BLaER1 treated with 17β-estradiol and CSF1 and Interleukin-3, amounts not matched to agents 10 nM and 100 nM (cell line): ENCODE results near the gene PYCR2.
"Not testable (repeated sequence)": the region's sequence is repeated elsewhere in the genome, so short reads cannot be mapped to it uniquely, and the experiment has no call there.

Source experiments
- H3K27ac ChIP-seq, 11 experiments: shearing (Covaris generic); formaldehyde crosslinking; 2 replicates each; pipeline ENCODE4 v1.8.1; 2022
- H3K27me3 ChIP-seq, 11 experiments: shearing (Covaris generic); formaldehyde crosslinking; 2 replicates each; pipeline ENCODE4 v1.8.1; 2022
- H3K36me3 ChIP-seq, 11 experiments: shearing (Covaris generic); formaldehyde crosslinking; 2 replicates each; pipeline ENCODE4 v1.8.1; 2022
- H3K4me1 ChIP-seq, 10 experiments: shearing (Covaris generic); formaldehyde crosslinking; 2 replicates each; pipeline ENCODE4 v1.8.1; 2022
- H3K4me2 ChIP-seq, 11 experiments: shearing (Covaris generic); formaldehyde crosslinking; 2 replicates each; pipeline ENCODE4 v1.8.1; 2022
- H3K4me3 ChIP-seq, 10 experiments: shearing (Covaris generic); formaldehyde crosslinking; 2 replicates each; pipeline ENCODE4 v1.8.1; 2022
- H3K9ac ChIP-seq, 11 experiments: shearing (Covaris generic); formaldehyde crosslinking; 2 replicates each; pipeline ENCODE4 v1.8.1; 2022
- H3K9me3 ChIP-seq, 11 experiments: shearing (Covaris generic); formaldehyde crosslinking; replicated peaks in 1 of 11; 2 replicates each; pipeline ENCODE4 v1.8.1; 2022
- H4K20me1 ChIP-seq, 11 experiments: shearing (Covaris generic); formaldehyde crosslinking; 2 replicates each; pipeline ENCODE4 v1.8.1; 2022
- Cebpa-rat ChIP-seq, 11 experiments: shearing (Covaris generic); IDR thresholded peaks; 2 replicates each; pipeline ENCODE4 v1.8.1; 2022

Gene PYCR2

DNA sequence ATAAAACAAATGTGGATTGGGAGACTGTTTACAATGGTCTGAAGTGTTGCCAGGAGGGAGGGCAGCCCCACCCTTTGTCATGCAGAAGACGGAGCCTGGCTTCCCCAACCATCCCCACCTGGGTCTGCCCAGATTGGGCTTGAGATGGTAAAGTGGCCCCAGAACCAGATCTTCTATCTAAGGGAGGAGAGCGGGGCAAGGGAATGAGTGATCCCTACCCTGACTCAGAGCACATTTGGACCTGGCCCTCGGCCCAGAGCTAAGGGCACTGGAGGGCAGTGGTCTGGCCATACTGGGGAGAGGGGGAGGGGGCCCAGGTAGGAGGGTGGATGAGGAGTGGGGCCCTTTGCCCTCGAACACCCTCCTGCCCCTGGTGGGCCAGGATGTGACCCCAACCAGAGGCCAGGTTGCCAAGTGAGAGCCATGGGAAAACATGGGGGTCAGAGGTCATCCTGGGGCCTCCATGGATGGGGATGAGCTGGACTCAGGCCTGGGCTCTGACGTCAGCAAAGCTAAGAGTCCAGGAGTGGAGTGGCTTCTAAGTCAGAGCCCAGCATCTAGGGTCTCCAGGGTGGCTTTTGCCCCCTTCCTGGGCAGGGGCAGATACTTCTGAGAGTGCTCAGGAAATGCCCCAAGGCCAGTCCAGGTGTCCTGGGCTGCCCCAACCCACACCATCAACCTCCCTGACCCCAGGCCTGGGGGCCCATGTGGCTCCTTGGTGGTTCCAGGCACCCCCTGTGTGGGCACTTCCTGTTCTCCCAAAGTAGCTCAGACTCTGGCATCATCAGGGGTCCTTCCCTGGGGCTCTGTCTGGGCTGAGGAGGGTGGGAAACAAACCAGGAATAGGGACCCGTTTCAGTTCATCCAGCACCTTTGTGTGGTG is 33.5 kb downstream of the PYCR2 start:
- H3K4me1 ChIP-seq, result peaks cover 0 to 17% (median 10%) of the 10 kb centered on the region in 10 experiments; a peak in 13 of 20 replicates
- H3K36me3 ChIP-seq, result no peaks in the 10 kb centered on the region
- no peak for TF ChIP-seq Cebpa-rat (IDR thresholded peaks at IDR 0.05)
- H3K4me2 ChIP-seq, result peak overlapping the region in 2 of 11 experiments; percentile 2 to 21; a peak in 1 of 22 replicates
- H4K20me1 ChIP-seq, result no peaks in the 10 kb centered on the region
- no peaks in the 10 kb centered on the region for H3K9me3 ChIP-seq
- no peak overlapping the region for H3K27ac ChIP-seq
- H3K27me3 ChIP-seq, result peaks cover 0 to 11% (median 8%) of the 10 kb centered on the region in 11 experiments; a peak in 10 of 22 replicates
- no peak overlapping the region for H3K9ac ChIP-seq
- H3K4me3 ChIP-seq, result no peak overlapping the region

DNA sequence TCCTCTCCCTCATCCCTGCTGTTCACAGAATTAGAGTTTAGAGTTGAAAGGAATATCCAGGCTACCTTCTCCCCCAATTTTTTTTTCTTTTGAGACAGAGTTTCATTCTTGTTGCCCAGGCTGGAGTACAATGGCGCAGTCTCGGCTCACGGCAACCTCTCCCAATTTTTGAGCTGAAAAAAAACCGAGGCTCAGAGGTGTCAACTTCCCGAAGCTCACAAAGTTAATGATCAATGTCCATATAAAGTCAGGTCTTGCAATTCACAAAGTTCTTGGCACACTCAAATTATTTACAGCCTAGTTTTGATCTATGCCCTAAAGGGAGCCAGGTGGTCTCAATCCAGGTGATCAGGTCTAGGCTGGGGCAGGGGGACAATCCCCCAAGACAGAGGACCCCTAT is 34.3 kb downstream of the PYCR2 start:
- Histone ChIP-seq H3K4me1 (peaks cover 0 to 17% (median 10%) of the 10 kb centered on the region in 10 experiments; a peak in 13 of 20 replicates), H3K4me2 (no peak overlapping the region)
- no peak for TF ChIP-seq Cebpa-rat (IDR thresholded peaks at IDR 0.05)

DNA sequence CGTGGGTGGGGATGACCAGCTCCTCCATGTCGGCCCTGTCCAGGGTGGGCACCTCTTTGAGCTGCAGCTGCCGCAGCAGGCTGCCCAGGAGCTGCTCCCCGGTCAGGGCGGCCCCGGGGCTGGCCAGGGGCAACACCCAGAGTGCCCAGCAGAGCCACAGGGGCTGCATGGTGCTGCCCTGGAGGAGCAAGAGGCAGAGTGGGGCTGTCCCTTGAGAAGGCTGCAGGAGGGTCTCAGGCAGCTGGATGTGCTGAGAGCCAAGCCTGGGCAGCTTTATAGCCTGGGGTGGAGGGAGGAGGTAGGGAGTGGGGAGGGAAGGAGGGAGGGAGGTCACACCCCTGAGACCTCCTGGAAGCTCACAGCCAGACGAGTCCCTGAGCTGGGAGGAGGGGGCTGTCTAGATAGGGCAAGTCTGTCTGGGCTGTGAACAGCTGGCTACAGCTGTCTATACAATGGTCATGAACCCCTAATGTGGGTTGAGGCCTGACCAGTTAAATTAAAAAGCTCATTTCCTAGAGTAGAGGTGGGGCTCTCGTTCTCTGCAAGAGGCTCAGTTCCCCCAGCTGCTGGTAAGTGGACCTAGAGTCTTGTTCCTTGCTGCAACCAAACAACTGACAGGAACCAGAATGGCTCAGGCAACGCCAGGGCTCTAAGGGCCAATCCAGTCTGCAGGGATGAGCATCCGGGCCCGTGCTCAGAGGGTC is 35.0 kb downstream of the PYCR2 start, which contains the start of gene LEFTY1:
LEFTY1 (minus strand) TSS at position 249 of the 704 bp plus-strand sequence; CDS start at position 169, 80 bp downstream.
- Histone ChIP-seq H3K9ac (0 out of 22 replicates have a peak within 1 kb of the TSS, but pooled peaks of 1 of the 11 experiments have one; percentile 15), H3K36me3 (no peaks in the 10 kb centered on the region), H3K4me3 (no peak within 1 kb of the TSS), H3K4me2 (peak within 1 kb of the TSS in 6 of 11 experiments; percentile 13 to 44 (median 36); a peak in 9 of 22 replicates), H3K27me3 (peaks cover under 1 to 21% (median 12%) of the 10 kb centered on the region in 11 experiments; a peak in 18 of 22 replicates), H3K27ac (no peak within 1 kb of the TSS), H4K20me1 (no peaks in the 10 kb centered on the region), H3K4me1 (peaks cover 0 to 17% (median 10%) of the 10 kb centered on the region in 10 experiments; a peak in 13 of 20 replicates), H3K9me3 (no peaks in the 10 kb centered on the region)
- no peak for TF ChIP-seq Cebpa-rat (IDR thresholded peaks at IDR 0.05)

More for the DNA sequence above, 34.3 kb downstream of the PYCR2 start:
- Histone ChIP-seq H4K20me1 (no peaks in the 10 kb centered on the region), H3K9ac (no peak overlapping the region), H3K27ac (no peak overlapping the region), H3K36me3 (no peaks in the 10 kb centered on the region), H3K27me3 (peaks cover 0 to 16% (median 8%) of the 10 kb centered on the region in 11 experiments; a peak in 10 of 22 replicates), H3K9me3 (no peaks in the 10 kb centered on the region), H3K4me3 (no peak overlapping the region)

DNA sequence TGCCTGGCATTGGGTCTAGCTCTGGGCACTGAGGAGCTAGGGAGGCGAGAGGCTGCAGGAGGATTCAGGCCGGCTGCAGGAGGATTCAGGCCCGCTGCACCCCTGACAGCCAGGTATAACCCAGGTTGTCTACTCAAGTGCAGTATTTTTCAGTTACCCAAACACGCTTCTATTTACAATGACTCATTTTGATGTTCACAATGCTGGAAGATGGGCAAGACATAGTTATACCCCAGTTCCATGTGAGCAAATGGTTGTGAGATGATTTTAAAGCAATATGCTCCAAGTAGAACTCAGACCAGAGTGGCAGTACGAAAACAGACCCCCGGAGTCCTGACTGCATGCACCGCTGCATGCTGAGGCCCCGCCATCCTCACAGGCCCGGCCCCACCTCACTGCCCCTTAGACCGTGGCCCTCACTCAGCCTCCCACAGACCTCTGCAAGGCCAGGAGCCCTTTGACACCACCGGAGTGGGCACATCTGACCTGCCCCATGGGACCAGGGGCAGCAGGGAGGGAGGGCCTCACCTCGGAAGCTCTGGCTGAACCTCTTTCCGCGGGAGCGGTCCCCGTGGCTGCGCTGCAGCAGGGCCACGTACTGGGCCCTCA is 35.7 kb downstream of the PYCR2 start:
- Histone ChIP-seq H3K27ac (no peak overlapping the region), H3K4me1 (peaks cover 5 to 18% (median 12%) of the 10 kb centered on the region in 10 experiments; a peak in 15 of 20 replicates), H3K27me3 (peaks cover 7 to 27% (median 19%) of the 10 kb centered on the region in 11 experiments), H3K36me3 (no peaks in the 10 kb centered on the region), H3K9ac (0 out of 22 replicates have a peak overlapping the region, but pooled peaks of 1 of the 11 experiments have one; percentile 15), H3K9me3 (no peaks in the 10 kb centered on the region), H3K4me3 (no peak overlapping the region), H4K20me1 (no peaks in the 10 kb centered on the region), H3K4me2 (peak overlapping the region in 6 of 11 experiments; percentile 13 to 44 (median 36); a peak in 8 of 22 replicates)
- no peak for TF ChIP-seq Cebpa-rat (IDR thresholded peaks at IDR 0.05)

DNA sequence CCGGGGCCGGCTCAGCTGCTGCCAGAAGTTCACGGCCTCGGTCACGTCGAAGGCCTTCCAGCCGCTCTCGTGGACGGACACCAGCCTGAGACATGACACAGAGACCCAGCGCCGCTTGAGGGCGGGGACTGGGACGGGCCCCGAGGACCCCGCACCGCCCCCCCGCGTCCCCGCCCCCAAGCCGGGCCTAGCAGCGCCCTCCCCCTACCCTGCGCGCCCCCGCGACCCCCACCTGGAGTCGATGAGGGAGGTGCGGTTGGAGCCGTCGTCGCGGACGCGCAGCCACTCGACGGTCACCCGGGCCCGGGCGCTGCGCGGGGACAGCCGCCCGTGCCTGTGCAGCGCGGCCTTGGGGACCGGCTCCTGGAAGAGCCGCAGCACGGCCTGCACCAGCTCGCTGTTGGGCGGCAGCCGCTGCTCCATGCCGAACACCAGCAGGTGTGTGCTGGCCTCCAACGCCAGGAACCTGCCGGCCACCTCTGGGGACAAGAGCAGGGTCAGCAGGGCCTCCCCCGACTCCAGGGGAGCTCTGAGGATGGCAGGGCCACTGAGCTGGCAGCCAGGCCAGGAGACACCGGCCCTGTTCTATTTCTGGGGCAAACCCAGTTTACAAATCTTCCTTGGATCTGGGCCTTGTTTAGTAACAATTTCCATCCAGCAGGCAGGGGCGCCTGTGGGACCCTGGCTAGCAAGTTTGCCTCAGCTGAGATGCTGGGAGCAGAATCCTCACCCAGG is 36.3 kb downstream of the PYCR2 start:
- peaks cover 7 to 34% (median 25%) of the 10 kb centered on the region in 11 experiments for H3K27me3 ChIP-seq
- not testable (repeated sequence) for H4K20me1 ChIP-seq, H3K27ac ChIP-seq, H3K9ac ChIP-seq, H3K4me3 ChIP-seq, H3K9me3 ChIP-seq, H3K36me3 ChIP-seq
- 0 out of 22 replicates have a peak overlapping the region, but pooled peaks of 1 of the 11 experiments have one; percentile 38 for H3K4me2 ChIP-seq
- peaks cover 9 to 25% (median 19%) of the 10 kb centered on the region in 10 experiments; a peak in 16 of 20 replicates for H3K4me1 ChIP-seq

DNA sequence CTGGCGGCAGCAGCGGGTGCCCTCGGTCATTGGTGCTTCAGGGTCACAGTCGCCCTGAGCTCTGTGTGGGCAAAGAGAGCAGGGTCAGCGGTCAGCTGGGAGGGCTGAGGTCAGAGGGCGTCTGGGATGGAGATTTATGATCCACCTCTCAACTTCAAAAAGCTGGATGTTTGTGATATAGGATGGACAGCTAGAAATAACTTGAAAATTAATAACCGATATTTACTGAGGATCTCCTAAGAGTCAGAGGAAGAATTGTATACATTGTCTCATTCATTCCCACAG is 37.1 kb downstream of the PYCR2 start:
- no peak overlapping the region for H3K9ac ChIP-seq
- H4K20me1 ChIP-seq, result no peaks in the 10 kb centered on the region
- H3K4me1 ChIP-seq, result peaks cover 9 to 26% (median 19%) of the 10 kb centered on the region in 10 experiments; a peak in 16 of 20 replicates
- no peaks in the 10 kb centered on the region for H3K36me3 ChIP-seq
- H3K27me3 ChIP-seq, result peaks cover 7 to 37% (median 28%) of the 10 kb centered on the region in 11 experiments
- H3K9me3 ChIP-seq, result no peaks in the 10 kb centered on the region
- no peak overlapping the region for H3K27ac ChIP-seq
- H3K4me3 ChIP-seq, result no peak overlapping the region
- TF ChIP-seq Cebpa-rat (IDR thresholded peaks at IDR 0.05), result no peak
- no peak overlapping the region for H3K4me2 ChIP-seq

DNA sequence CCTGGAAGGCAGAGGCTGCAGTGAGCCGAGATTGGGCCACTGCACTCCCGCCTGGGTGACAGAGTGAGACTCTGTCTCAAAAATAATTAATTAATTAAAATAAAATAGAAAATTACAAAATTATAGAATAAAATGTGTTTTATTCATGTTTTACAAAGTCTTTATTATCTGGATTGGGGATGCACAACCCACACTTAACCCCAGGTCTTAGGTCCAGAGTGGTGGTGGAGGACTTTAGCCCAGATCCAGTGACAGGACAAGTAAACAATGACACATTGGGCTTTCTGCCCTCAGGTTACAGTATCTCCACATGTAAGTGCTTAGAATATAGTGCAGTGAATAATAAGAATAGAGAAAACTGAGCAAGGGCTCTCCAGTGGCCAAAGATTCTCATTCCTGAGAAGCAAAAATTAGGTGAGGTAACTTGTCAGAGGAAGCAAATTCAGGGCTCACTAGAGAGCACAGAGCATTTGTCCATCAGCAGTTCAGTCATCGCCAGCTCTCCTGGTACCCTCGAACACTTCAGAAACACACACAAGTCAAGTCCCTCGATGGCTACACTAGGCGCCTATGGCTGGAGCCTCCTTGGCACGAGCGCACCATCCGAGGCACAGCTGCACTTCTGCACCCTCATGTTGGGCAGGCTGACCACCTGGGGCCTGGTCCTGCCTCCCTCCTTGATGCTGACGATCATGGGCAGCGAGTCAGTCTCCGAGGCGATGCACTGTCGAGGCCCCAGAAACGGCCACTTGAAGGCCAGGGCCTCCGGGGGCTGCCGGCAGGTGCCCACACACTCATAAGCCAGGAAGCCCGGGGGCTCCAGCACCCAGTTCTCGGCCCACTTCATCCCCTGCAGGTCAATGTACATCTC is 37.7 kb downstream of the PYCR2 start:
- Histone ChIP-seq H3K4me2 (no peak overlapping the region), H3K27me3 (peaks cover 7 to 37% (median 28%) of the 10 kb centered on the region in 11 experiments), H4K20me1 (peaks cover 0 to 2% (median 0%) of the 10 kb centered on the region in 11 experiments; a peak in 3 of 22 replicates), H3K9me3 (no peaks in the 10 kb centered on the region), H3K36me3 (no peaks in the 10 kb centered on the region), H3K27ac (no peak overlapping the region), H3K9ac (no peak overlapping the region), H3K4me3 (no peak overlapping the region), H3K4me1 (peaks cover 10 to 27% (median 21%) of the 10 kb centered on the region in 10 experiments)
- TF ChIP-seq Cebpa-rat (IDR thresholded peaks at IDR 0.05), result no peak
